Right lobe of liver (tissue), 6 donors: ENCODE measurements around the gene DLG2. TPM values are rescaled to one million over a fixed set of nuclear protein-coding genes. Genes with fewer than 3 reads are reported as not detected.

ENCODE experiments used
- ATAC-seq, 4 donors: fragments of 200-7000 bp; cut with Tn5 transposase; one replicate each; pipeline ENCODE4 v1.9.1; 2020; ENCODE audit warnings: mild to moderate bottlenecking in 4 of 4, moderate library complexity in 4 of 4
- DNase-seq, 3 donors: peaks; one replicate each; pipeline ENCODE4 v3.0.0-alpha.2; 2020
- H3K27ac ChIP-seq, 3 donors: fragments of 200-600 bp; one replicate each; pipeline ENCODE4 v1.8.0; 2022
- H3K27me3 ChIP-seq, 2 donors: fragments of 200-600 bp; one replicate each; pipeline ENCODE4 v1.8.0; 2022
- H3K36me3 ChIP-seq, 4 donors: fragments of 200-600 bp; sonication (generic) in 1 of 4; one replicate each; pipeline versions ENCODE4 v1.5.1 to v1.8.0; 2017 to 2022; ENCODE audit warnings: control low read depth in 1 of 4
- H3K4me1 ChIP-seq, 4 donors: fragments of 200-600 bp; sonication (generic) in 1 of 4; one replicate each; pipeline versions ENCODE4 v1.5.1 to v1.8.0; 2017 to 2022; ENCODE audit warnings: control low read depth in 1 of 4
- H3K4me3 ChIP-seq, 3 donors: fragments of 200-600 bp; one replicate each; pipeline ENCODE4 v1.8.0; 2022
- H3K9me3 ChIP-seq, 4 donors: fragments of 200-600 bp; sonication (generic) in 1 of 4; one replicate each; pipeline versions ENCODE4 v1.5.1 to v1.8.0; 2017 to 2022; ENCODE audit warnings: control low read depth in 1 of 4
- CTCF ChIP-seq, 4 donors: fragments of 200-600 bp in 3 of 4; fragments of 450-650 bp in 1 of 4; IDR thresholded peaks; one replicate each; pipeline versions ENCODE4 v1.5.1 to v1.8.0; 2016 to 2022; ENCODE audit warnings: antibody characterized with exemption in 4 of 4, mild to moderate bottlenecking in 2 of 4
- POLR2A ChIP-seq: fragments of 450-650 bp; IDR thresholded peaks from one replicate; pipeline ENCODE4 v1.6.1; 2017; ENCODE audit warnings: antibody characterized with exemption, mild to moderate bottlenecking
- WGBS: methylation state at CpG from one replicate; pipeline ENCODE4 v1.1.6; 2018; ENCODE audit warnings: low coverage, low lambda C conversion rate; ENCODE audit not compliant: insufficient coverage; ENCODE audit errors: missing lambda C conversion rate; 5-methylcytosine and 5-hydroxymethylcytosine counted together
- intact Hi-C, 2 donors: fragments of 100-400 bp; cut with DNase I; formaldehyde crosslinking; loops; one replicate each; pipeline versions ENCODE4 v1.11.2 to v1.14.1; 2022
- total RNA-seq, 6 experiments: library from RNA; depleted of rRNA in 2 of 6; stranded (reverse); fragments of >200 nt in 2 of 6; fragmentation: NEBNext Ultra II Directional in 3 of 6; extraction: Animal tissue kit (Norgen Biotek cat#: 25700) in 3 of 6; gene quantifications; one replicate each; pipeline versions ENCODE4 v1.1.0 to v1.2.4, GENCODE V29; 2016 to 2023
- donor health status: DM: no; HTN: yes; CAD: no.
- donor health status: DM: no; HTN: no; CAD: no.
- donor health status: DM: no; HTN: no; CAD: no.
- donor health status: DM: no; HTN: yes; CAD: no.
- donor health status: DM: no; HTN: yes; CAD: no.

Gene DLG2
- total RNA-seq, 6 experiments from 2014 or later: 1.2 to 6.4 (median 2.5) TPM

DNA sequence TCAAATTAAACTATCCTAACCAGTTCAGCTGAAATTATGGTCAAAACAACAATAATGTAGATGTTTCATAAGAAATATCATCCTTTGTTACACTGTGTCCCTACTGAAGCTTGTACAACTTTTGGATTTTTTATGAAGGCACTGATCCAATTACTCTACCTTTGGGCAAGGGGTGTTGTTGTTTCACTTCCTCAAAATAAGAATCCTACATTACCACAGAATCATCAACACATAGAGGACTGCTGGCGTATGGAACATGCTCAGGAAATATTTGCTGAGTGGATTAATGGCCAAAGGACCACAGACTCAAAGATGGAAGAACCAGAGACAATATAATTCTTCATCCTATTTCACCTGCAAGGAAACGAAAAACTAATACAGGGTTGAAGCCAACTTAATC lies 1433.4 kb downstream of the DLG2 start:
- DNase-seq: no peak
- Histone ChIP-seq H3K27ac (no peak overlapping the region), H3K27me3 (no peaks in the 10 kb centered on the region), H3K36me3 (no peaks in the 10 kb centered on the region), H3K9me3 (no peaks in the 10 kb centered on the region), H3K4me1 (no peaks in the 10 kb centered on the region), H3K4me3 (no peak overlapping the region)
- ATAC-seq: no peak
- intact Hi-C loops: no loop called here
- TF ChIP-seq CTCF (IDR thresholded peaks at IDR 0.05): no peak
- no peak for TF ChIP-seq POLR2A
- WGBS: 65% methylated on average over 2 of the region's 2 CpGs

DNA sequence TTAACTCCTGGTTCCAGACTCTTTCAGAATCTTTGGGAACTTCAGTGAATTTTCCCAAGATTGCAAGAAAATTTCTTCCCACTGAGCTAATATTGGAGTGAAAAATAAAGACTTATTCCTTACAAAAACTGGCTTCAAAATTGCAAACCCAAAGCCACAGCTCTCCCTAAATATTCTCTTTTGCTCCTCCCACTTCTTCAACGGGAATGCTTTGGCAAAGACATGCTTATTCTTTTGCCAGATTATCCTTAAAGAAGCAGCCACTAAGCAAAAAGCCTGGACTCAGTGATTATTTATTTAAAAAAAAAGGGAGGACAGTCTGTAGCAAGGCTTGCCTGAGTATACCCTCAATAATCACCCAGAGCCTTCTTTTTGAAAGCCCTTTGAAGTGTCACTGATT lies 1438.6 kb downstream of the DLG2 start:
- Histone ChIP-seq H3K27me3 (no peaks in the 10 kb centered on the region), H3K36me3 (no peaks in the 10 kb centered on the region), H3K27ac (no peak overlapping the region), H3K9me3 (no peaks in the 10 kb centered on the region), H3K4me1 (no peaks in the 10 kb centered on the region), H3K4me3 (no peak overlapping the region)
- WGBS: 11% methylated on average over 1 of the region's 1 CpG
- no peak for TF ChIP-seq CTCF (IDR thresholded peaks at IDR 0.05)
- TF ChIP-seq POLR2A: no peak
- intact Hi-C loops: no loop called here
- ATAC-seq: no peak
- no peak for DNase-seq

GRCh38 chr11:84173078-84173477 lies 1454.1 kb downstream of the DLG2 start:
- intact Hi-C loops: no loop called here
- DNase-seq: no peak
- Histone ChIP-seq H3K4me1 (no peaks in the 10 kb centered on the region), H3K9me3 (no peaks in the 10 kb centered on the region), H3K36me3 (no peaks in the 10 kb centered on the region), H3K27ac (no peak overlapping the region), H3K27me3 (no peaks in the 10 kb centered on the region), H3K4me3 (no peak overlapping the region)
- TF ChIP-seq POLR2A (no peak), CTCF (IDR thresholded peaks at IDR 0.05) (no peak)
- ATAC-seq: no peak

- Histone ChIP-seq H3K27ac (no peak overlapping the region), H3K36me3 (no peaks in the 10 kb centered on the region), H3K4me3 (no peak overlapping the region), H3K27me3 (no peaks in the 10 kb centered on the region), H3K4me1 (no peaks in the 10 kb centered on the region), H3K9me3 (peaks cover 0 to 3% (median 0%) of the 10 kb centered on the region in 4 donors)
- WGBS: 86% methylated on average over 2 of the region's 2 CpGs
- no peak for DNase-seq
- TF ChIP-seq POLR2A (no peak), CTCF (IDR thresholded peaks at IDR 0.05) (no peak)
- no peak for ATAC-seq
- intact Hi-C loops: no loop called here
Observed at GRCh38 chr11:84165139-84165538, 1462.0 kb downstream of the DLG2 start.

DNA sequence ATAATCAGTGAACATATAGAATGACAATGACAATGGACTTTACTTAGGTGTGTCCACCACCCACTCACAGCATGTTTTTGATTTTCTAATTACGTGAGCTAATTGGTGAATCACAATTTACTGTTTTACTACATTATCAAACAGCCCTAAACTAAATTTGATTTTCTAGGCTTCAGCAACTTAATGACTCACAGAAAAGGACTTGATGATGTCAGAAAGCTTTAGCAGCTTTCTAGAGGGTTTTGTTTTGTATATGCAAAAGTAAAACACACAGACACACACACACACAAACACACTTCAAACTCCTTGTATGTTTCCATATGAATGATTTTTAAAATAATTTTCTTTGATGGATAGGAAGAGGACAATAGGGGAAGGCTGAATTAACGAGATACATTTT lies 1462.4 kb downstream of the DLG2 start:
- WGBS: 69% methylated on average over 2 of the region's 2 CpGs
- no peak for ATAC-seq

More for the DNA sequence above, 1462.4 kb downstream of the DLG2 start:
- H3K4me1 ChIP-seq: no peaks in the 10 kb centered on the region
- no peak for DNase-seq
- peaks cover 0 to 3% (median 0%) of the 10 kb centered on the region in 4 donors for H3K9me3 ChIP-seq
- H3K4me3 ChIP-seq: no peak overlapping the region
- H3K36me3 ChIP-seq: no peaks in the 10 kb centered on the region
- TF ChIP-seq CTCF (IDR thresholded peaks at IDR 0.05) (no peak), POLR2A (no peak)
- H3K27me3 ChIP-seq: no peaks in the 10 kb centered on the region
- intact Hi-C loops: no loop called here
- no peak overlapping the region for H3K27ac ChIP-seq
